GM19438 (cell line): ENCODE results near the gene DOLPP1.

Experiments used
- ATAC-seq: cut with Tn5 transposase; IDR thresholded peaks from one replicate; pipeline ENCODE4 v1.9.1; 2021; ENCODE audit warnings: low read depth; ENCODE audit not compliant: unreplicated experiment

Gene DOLPP1

DNA sequence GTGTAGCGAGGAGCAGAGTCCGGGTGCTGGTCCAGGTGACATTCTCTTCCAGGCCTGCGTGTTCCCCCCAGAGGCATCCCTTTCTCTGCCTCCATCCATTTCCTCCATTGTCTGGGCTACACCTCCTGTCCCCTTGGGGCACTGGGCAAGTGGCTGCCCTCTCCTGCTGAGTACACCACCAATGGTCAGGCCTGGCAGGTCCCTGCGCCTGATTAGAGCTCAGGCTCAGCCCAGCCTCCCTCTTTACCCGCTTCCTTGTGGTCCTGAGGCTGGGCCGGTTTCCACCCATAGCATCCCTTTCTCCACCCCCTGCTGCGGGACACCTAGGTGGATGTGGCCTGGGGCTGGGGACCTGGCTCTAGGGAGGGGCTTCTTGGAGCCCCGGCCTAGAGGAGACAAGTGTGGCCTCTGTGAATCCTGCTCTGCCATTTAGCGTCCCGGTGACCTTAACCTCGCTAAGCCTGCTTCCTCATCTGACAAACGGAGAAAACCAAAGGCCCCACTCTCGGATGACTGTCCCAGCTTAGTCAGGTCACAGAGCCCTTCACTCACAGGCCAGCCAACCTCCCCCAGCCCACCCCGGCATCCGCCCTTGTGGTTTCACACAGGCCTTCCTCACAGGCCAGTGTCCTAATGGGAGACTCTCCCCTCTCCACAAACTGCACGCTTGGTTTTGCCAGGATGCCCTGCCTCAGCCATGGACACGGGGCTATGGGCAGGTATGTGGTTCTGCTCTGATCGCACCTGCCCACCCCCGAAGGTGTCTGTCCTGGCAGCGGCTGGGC, 12.9 kb downstream of the DOLPP1 start:
- no peak for ATAC-seq

DNA sequence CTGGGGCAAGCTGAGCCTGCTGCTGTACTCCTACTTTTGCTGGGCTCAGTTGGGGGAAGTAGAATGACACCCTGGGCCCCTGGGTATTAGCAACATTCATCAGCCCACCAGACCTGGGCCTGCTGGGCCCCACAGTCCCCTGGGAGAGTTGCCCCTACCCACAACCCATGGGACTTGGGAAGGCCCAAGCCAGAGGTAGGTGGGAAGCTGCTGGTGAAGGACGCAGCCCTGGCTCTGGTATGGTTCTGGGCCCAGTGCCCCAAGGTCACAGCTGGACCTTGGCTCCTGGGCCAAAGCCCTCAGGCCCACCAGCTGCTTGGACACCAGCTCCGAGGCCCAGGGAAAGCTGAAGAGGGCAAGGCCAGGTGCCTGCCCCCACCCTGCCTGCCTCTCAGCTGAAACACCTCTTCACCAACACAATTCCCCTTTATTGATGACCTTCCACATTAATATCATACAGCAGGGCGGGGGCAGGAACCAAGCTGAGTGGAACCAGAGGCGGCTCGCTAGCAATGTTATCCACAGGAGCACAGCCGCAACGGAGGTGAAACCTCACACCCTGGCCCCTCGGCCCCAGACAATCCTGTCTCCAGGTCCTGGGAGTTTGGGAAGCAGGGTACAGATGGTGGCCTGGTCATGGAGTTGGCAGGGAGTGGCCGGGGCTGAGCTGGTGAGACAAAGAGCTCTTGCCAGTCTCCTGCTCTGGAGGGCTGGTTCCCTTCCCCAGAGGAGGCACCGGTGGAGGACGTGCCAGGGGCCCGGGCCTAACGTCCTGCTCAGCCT, 13.7 kb downstream of the DOLPP1 start:
- ATAC-seq: no peak

DNA sequence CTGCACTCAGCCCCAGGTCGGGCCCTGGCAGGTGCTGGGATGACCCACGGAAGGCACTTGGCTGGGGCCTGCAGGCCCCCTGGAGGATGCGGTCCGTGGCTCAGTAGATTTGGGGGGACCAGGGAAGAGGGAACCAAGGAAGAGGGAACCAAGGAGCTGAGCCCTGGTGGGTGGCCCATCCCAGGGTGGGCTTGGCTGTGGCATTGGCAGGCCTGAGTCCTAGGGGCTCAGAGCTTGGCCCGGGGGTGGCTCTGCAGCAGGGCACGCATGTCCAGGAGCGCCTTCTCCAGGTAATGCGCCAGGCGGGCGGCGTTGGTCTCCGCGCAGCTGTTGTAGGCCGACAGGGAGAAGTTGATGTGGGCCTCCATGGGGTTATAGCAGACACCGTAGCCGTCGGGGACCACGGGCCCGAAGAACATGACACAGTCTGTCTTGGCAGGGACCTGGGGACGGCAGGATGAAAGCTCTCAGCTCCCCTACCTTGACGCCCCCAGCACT, 14.3 kb downstream of the DOLPP1 start:
- no peak for ATAC-seq

DNA sequence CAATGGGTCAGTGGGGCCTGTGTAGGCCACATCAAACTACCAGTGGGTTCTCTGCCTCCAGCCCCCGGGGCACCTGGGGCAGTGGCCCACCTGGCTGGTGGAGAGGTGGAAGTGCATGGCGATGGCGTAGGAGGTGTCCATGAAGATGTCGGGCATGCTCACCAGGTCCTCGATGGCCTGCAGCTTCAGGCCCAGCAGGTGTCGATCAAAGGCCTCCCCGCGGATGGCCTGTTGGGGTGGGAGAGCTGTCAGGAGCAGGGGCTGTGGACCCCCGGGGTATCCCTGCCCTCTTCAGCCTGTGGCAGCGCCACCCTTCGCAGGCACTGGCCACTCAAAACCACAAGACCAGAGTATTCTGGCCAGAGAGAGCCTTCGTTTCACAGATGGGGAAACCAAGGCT, 15.0 kb downstream of the DOLPP1 start:
- ATAC-seq: no peak

DNA sequence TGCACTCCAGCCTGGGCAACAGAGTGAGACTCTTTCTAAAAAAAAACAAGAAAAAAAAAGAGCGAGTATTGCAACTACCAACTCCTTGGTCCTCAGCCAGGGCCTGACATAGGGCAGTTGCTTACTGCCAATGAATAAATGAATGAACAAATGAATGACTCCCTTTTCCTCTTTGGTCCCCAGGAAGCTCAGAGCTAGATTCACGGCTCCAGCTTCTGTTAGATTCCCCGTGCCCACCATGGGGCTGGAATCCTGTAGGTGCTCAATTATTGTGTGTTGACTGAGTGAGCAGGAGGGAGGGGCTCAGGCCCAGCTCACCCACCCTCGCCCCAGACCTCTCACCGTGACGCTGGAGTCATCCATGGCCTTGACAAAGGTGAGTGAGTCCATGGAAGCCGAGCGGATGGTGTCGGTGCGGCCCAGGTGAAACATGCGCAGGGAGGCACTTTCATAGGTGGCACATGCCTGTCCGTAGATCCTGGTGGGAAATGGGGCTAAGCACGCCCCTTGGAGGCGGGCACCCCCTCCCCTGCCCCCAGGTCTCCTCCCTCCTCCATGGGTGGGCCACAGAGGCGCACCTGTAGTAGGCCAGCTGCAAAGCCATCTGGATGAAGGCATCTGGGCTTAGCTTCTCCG, 16.9 kb downstream of the DOLPP1 start:
- ATAC-seq: no peak

DNA sequence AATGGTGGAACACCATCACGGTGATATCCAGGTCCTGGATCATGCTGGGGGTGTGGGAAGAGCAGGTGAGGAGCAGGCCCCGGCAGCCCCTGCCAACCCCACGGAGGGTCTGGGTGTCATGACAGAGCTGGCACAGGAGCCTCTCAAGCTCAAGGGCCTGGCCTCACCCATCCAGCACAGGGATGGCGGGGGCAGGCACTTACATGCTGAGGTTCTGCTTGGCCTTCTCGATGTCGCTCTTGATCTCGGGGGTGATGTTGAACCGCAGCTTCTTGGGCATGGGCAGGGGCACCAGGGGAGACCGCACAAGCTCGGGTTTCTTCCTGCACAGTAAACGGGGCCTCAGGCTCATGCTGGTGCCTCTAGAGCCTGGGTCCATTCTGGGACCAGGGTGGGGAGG, 17.4 kb downstream of the DOLPP1 start:
- ATAC-seq: no peak

DNA sequence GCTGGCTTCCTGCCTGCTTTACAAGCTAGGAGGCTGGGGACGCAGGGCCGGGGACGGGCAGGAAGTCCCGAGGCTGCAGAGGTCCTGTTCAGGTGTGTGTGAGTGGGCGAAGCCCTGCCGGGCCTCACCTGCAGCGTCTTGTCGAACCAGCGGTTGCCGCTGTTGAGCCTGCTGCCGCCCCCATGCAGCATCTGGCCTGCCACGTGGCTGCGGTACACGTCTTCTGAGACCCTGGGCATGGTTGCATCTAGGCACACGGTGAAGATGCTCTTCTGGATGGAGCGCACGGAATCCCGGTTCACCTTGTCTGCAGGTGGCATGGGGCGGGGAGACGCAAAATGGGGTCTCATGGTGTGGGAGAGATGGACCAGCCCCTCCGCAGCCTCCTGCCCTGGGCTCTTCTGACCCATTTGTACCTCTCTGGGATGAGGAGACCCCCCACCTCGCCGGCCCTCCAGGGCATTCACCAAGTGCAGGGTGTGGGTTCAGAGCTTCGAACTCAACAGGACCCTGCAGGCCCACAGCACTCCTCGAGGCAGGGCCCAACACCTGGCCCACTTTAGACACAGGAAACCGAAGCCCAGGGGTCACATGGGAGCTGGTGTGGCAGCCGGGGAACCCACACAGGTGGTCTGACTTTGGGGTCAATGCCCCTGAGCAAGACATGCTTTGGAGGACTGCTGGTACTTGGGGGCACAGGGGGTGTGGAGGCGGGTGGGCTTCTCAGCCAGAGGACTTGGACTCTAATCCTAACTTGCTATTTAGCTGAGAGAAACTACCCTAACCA, 19.7 kb downstream of the DOLPP1 start:
- ATAC-seq: no peak

DNA sequence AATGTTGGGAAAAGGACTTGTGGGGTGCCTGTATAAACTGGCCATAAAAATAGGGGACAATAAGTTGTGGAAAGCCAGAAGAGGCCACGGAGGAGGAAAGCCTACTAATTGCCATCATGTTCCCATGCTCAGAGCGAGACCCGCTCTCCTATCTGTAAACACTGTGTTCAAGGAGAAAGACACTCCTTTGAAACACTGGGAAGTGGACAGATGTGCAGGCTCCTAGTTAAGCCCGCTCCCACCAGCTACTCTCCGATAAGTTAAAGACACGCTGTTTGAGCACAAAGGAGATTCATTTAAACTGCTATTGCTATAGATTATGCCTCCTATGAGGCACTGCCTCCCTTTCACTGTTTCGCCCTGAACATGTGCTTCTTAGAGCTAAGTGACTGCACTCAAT, 20.4 kb downstream of the DOLPP1 start:
- ATAC-seq: no peak

DNA sequence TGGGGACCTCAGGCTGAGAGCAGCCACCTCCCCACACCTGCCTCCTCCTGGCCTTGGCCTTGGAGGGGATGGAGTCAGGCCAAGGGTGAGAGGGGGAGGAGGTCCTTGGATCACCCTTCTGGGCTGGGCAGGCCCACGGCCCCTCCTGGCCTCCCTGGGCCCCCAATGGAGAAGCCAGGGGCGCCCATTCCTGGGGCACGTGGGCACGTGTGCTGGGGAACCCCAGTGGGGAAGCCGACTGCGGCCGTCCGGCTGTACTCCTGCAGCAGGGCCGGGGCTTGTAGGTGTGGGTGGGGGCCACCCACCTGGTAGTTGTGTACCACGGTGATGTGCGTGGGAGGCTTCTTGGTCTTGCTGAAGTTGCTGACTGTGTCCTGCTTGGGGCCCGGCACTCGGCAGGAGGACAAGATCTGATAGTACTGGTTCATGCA, 21.2 kb downstream of the DOLPP1 start:
- no peak for ATAC-seq

DNA sequence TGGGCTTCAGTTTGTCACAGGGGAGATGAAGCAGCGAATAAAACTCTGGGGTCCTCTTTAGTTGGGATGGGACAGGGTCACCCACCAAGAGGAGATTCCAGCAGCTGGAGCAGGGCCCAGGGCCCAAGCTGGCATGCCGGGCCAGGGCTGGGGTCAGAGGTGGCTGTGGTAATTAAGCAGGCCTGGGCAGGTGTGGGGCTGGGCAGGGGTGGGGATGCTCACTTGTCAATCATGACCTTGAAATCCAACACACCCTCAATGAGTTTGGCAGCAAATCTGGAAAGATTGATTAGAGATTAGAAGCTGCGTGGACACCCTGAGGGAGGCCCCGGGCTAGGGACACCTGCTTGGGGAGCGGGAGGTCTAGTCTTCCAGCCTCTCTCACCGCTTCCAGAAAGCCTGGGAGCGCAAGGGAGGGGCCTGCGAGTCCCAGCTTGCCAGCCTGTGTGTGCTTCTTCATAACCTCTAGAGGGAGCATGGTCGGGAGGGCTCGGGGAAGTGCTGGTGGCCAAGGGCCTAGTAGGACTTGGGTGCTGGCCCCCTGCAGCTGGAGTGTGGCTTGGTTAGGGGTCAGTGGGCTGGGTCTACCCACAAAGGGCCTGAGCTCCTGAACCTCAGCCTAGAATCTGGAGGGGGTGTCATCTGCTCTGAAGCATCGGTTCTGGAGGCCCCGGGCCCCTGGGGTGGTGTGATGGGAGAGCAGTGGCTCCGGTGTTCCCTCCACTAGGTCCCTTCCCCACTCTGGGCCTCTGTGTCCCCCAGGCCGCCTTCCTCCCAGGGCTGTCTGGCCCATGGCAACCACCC, 22.1 kb downstream of the DOLPP1 start:
- no peak for ATAC-seq

DNA sequence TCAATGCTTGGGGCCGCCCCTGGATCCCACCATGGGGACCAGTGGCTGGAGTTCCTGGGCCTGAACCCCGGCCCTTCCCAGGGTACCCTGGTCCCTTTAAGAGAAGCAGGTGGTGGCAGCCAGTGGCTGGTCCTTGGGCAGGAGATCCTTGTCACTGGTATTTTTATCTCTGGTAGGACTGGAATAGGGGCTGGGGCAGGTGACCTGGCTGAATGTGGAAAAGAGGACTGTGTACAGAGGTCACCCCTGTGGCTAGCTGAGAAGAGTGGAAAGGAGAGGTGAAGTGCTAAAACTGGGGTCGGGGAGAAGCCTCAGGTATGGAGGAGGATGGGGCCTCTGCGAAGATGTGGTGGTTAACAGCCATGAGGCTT, 22.7 kb downstream of the DOLPP1 start:
- no peak for ATAC-seq

DNA sequence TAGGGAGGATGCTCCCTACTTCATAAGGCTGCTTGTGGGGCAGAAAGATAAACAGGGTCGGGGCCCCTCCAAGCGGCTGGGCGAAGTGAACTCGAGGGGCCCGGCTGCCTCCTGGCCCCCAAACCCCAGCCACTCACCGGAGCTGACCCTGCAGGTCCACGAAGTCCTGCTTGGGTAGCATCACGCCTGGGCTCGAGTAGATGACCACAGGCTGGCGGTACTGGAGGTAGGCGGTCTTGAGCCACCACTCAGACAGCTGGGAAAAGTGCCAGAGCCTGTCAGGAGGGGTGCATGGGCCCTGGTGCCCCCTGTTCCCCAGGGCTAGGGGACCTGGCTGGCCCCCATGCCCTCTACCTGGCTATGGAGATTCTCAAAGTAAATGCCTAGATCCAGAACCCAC, 23.1 kb downstream of the DOLPP1 start:
- no peak for ATAC-seq

DNA sequence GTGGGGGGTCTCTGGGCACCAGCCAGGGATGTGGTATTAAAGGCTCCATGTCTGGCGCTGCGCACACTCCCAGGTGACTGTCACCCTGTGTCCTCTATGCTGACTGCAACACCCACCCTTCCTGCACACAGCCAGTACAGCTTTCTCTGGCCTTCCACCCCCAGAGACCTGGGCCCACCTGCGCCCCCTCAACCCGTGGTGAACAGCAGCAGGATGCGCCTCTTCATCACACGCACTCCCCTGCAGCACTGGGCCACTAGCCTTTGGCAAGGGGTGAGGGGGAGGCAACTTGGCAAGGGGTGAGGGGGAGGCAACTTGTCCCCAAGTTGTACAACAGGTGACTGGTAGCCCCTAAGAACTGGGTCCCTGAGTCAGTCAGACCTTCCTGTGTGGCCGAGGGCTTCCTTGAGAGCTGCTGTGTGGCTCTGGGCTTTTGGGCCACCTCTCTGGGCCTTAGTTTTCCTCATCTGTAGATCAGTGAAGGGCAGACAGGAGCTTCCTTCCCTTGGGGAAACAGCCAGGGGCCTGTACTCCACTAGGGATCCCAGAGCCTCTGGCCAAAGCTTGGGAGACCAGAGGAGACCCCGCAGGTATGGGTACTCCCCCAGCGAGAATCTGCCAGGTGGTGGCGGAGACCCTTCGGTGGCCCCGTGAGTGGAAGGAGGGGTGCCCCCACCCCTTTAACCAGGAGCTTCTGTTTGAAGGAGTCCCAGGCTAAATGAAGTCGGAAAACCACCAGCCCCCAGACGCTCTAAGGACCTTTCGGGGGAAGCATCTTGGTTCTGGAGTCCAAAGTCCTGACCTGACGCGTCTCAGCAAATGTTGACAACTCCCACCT, 25.2 kb downstream of the DOLPP1 start:
- no peak for ATAC-seq

DNA sequence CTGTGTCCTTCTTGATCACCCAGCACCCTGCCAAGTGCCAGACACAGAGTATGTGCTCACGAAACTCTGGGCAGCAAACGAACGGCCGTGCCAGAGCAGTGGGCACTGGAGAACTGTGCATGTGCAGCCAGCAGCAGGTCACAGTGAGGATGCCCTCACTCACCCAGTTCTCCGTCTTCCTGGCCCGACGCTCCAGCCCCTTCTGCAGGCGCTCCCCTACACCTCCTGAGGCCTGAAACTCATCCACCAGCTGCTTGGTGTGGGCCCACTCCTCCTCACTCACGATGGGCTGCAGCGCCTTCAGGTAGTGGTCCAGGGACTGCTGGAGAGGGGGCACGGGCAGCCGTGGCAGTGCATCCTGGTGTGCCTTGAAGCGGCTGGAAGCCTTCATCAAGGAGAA, 26.7 kb downstream of the DOLPP1 start:
- ATAC-seq: no peak

DNA sequence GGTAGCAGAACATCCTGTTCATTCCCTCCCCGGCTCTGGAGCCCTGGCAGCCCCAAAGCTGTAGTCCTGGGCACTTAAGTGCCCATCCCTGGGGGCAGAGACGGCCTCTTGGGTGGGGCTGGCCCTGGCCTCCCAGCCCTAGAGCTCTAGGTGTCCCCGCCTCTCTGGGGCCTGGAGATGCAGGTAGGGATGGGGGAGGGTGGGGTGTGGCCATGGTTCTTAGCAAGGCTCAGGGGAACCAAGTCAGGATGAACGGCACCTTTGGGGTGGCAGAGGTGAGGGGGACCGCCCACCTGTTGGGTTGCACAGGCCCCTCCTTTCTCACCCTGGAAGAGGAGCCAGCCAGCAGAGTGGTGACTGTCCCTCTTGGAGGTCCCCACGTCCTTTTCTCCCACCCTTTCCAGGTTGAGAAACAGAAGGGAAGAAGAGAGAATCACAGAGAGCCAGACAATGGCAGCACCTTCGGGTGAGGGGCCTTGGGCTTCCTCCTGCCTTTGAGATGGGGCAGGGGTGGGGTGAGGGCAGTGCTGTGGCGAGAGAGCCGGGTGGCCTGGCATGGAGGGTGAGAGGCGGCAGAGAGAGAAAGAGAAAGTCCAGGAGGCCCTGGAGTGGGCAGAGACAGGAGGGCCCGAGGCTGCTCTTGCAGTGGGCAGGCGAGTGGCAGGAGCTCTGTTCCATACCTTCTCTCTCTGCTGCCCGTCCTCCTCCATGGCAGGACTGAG, 27.3 kb downstream of the DOLPP1 start:
- ATAC-seq: no peak

DNA sequence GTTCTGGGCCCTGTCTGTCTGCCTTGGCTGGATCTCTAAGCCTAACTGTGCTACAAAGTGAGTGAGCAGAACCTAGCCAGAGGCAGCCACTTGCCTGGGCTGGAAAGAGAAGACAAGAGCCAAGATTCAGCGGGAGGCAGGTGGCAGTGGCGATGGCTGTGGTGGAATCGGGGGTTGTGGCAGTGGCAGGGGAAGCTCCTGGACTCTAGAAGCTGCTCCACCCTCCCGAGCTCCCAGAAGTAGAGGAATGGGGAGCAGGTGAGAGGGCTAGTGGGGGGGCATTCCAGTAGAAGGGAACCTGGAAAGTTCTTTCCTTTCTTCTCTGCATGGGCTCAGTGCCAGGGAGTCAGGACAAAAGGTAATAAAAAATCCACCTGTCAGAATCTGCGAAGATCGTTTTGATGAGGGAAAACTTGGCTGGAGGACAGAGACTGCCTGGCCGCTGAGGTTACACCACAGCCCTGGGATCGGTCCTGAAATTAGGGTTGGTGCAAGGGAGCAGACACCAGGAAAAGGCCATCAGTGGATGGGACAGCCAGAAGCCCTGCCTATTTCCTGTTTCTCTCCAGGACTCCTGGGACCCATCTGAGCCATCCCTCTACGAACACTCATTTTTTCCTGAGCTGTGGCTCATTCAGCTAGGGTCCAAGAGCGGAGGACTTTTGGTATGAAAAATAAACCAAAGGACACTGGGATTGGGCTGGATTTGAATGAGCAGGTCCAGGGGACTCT, 28.1 kb downstream of the DOLPP1 start:
- ATAC-seq: no peak

DNA sequence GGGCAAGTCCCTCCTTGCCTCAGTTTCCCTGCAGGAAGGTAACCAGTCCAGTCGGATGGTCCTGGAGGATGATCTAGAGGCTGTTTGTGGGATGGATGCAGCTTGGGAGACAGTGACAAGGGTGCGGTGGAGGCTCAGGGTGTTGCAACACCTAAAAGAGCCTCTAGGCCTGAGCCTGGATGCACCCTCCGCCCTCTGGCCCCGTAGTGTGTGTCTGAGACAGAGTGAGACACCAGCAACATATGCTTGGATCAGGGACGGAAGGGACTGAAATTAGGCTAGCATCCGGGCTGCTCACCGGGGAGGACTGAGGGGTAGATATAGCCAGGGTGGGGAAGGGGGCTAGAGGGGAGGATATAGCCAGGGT, 28.6 kb downstream of the DOLPP1 start:
- no peak for ATAC-seq
